HG03469 (cell line): Measurements from ENCODE around the gene TOB1.
"Not testable (repeated sequence)": the region's sequence is repeated elsewhere in the genome, so short reads cannot be mapped to it uniquely, and the experiment has no call there.

Source experiments
- ATAC-seq: cut with Tn5 transposase; IDR thresholded peaks from one replicate; pipeline ENCODE4 v1.9.1; 2021; ENCODE audit warnings: mild to moderate bottlenecking, moderate library complexity, moderate number of reproducible peaks; ENCODE audit not compliant: unreplicated experiment

The TOB1 gene

GRCh38 chr17:50899005-50899460 is 32.9 kb upstream of the TOB1 start:
- no peak for ATAC-seq

- ATAC-seq = no peak
These were observed 32.3 kb upstream of the TOB1 start for GRCh38 chr17:50898369-50899004.

GRCh38 chr17:50894513-50894912 is 28.4 kb upstream of the TOB1 start:
- ATAC-seq = not testable (repeated sequence)

GRCh38 chr17:50893183-50893993 is 27.2 kb upstream of the TOB1 start:
- ATAC-seq = no peak

DNA sequence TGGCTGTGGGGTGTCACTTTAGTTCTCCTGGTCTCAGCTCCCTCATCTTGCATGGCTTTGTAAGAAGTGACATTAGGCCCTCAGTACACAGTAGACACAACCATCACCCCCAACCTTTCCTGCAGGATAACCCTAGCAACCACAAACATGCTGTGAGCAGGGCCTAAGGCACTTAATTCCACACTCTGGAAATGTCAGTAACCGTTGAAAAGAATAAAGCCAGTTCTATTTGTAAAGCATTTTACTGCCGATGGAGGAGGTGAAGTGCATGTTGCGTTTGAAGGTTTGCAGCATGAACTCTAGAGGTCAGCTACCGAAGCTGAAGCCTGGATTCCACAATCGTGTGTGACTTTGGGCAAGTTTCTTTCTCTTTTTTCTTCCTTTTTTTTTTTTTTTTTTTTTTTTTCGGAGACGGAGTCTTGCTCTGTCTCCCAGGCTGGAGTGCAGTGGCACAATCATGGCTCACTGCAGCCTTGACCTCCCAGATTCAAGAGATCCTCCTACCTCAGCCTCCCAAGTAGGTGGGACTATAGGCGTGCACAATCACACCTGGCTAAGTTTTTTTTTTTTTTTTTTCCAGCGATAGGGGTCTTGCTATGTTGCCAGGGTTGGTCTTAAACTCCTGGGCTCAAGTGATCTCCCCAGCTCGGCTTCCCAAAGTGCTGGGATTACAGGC is 26.1 kb upstream of the TOB1 start:
- no peak for ATAC-seq

DNA sequence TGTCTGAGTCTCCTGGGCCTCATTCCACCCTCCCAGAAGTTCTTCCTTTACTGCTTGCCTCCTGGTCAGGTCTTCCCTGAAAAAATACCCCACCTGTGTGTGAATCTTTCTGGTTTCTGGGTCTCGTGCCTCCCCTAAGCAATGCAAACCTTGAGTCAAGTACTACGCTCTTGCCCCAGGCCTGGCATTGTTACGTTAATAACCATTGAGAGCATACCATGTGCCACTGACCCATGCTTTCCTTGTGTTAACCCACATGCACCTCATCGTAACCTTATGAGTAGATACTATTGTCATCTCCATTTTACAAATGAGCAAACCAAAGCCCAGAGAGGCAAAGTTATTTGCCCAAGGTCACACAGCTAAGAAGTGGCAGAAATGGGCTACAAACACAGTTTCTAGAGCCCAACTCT is 25.4 kb upstream of the TOB1 start:
- ATAC-seq = no peak

DNA sequence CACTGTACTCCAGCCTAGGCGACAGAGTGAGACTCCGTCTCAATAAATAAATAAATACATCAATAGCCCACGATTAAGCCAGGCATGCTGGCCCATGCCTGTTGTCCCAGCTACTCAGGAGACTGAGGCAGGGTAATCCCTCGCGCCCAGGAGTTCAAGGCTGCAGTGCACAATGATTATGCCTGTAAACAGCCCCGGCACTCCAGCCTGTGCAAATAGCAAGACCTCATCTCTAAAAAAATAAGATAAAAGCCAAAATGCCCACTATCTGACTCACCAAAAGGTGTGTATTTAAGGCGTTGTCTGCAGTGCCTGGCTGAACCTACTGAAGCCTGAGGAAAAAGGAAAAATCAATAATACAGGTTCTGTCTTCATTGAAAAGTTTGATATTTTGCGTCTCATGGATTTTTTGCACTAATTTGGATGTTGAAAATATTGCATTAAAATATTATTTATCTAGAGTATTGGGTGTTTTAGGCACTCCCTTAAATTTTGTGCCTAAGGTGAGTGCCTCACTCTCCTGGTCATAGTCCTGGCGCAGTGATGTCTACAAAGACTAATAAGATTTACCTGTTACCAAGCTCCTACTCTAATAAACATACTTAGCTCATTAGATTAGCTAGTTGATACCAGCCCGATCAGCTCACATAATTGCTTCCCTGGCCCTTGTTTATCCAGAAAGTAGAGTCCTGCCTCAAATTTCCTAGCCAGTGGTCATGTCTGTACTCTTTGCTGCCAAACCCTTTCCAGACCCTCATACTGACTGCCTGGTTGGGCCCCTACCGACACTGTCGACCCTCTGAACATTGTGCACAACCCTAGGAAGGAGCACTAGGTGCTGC is 24.7 kb upstream of the TOB1 start:
- ATAC-seq = no peak

DNA sequence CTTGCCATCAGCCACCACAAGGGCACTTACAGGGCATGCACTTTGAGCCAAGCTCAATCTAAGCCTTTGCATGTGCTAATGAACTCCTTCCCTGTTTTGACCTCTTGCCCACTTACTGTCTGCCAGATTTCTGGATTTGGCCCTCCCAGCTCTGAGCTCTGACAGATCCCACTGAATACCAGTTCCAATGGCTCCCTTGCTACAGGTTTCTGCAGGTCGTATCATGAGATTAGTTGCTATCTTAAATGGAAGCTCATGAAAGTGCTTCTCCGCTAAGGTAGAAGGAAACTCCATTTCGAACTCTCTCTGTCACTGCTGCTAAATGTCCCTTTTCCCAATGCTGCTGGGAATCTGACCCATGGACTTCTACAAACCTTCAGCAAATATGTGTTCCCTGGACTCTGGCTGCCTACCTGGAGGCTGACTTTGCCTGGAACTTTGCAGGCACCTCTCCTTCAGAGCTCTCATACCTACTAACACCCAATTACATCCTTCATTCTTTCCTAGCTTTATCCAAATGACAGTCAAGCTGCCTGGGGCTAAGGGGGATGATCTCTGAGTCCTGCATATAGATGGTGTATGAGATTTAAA is 23.5 kb upstream of the TOB1 start:
- ATAC-seq = no peak

- ATAC-seq = no peak
These were observed 21.6 kb upstream of the TOB1 start for GRCh38 chr17:50887705-50888245.

GRCh38 chr17:50884439-50885311 is 18.5 kb upstream of the TOB1 start:
- ATAC-seq = no peak

DNA sequence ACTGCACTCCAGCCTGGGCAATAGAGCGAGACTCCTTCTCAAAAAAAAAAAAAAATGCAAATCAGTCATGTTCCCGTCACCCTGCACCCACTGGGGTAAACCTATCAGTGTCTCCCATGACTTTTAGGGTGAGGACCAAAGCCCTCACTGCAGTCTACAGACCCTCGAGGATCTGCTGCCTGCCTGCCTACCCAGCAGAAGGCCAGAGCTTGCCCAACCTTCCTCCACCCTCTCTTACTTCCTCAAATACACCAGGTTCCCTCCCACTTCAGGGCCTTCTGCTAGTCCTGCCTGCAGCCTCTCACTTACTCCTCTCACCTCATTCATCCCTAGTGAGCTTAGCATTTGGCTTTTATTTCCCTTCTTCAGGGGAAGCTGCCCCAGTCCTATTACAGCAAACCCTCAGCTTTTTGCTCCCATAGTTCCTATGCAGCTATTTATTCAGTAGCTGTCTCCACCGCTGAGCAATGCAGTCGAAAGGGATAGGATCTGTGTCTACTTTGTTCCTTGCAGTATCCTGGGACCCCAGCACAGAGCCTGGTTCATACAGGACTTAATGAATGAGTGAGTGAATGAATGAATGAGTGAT is 17.8 kb upstream of the TOB1 start:
- ATAC-seq = no peak

- ATAC-seq = no peak
These were observed 16.7 kb upstream of the TOB1 start for GRCh38 chr17:50882851-50883250.

DNA sequence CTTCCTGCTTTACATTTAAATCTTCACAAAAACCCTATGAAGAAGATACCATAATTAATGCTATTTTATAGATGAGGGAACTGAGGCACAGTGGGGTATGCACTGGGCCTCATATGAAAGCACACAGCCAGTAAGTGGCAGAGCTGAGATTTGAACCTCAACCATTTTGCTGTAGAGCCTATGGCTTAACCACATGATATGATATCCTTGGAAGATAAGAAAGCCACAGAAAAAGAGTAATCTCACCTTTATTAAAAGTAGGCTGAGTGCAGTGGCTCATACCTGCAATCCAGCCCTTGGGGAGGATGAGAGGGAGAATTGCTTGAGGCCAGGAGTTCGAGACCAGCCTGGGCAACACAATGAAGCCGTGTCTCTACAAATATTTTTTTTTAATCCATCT is 15.0 kb upstream of the TOB1 start:
- no peak for ATAC-seq

GRCh38 chr17:50879086-50879485 is 12.9 kb upstream of the TOB1 start:
- no peak for ATAC-seq

GRCh38 chr17:50877838-50878237 is 11.7 kb upstream of the TOB1 start:
- ATAC-seq = no peak

DNA sequence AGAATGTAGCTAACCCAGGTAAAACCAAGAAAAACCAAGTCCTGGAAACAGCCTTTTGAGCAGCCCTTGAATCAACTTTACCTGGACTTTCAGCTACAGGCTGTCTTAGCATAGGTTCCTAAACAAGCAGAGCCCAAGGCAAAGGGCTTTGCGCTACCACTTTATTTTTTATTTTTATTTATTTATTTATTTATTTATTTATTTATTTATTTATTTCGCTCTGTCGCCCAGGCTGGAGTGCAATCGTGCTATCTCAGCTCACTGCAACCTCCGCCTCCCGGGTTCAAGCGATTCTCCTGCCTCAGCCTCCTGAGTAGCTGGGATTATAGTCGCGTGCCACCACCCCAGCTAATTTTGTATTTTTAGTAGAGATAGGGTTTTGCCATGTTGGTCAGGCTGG is 10.9 kb upstream of the TOB1 start:
- not testable (repeated sequence) for ATAC-seq

GRCh38 chr17:50875074-50875473 is 8.9 kb upstream of the TOB1 start:
- ATAC-seq = no peak

DNA sequence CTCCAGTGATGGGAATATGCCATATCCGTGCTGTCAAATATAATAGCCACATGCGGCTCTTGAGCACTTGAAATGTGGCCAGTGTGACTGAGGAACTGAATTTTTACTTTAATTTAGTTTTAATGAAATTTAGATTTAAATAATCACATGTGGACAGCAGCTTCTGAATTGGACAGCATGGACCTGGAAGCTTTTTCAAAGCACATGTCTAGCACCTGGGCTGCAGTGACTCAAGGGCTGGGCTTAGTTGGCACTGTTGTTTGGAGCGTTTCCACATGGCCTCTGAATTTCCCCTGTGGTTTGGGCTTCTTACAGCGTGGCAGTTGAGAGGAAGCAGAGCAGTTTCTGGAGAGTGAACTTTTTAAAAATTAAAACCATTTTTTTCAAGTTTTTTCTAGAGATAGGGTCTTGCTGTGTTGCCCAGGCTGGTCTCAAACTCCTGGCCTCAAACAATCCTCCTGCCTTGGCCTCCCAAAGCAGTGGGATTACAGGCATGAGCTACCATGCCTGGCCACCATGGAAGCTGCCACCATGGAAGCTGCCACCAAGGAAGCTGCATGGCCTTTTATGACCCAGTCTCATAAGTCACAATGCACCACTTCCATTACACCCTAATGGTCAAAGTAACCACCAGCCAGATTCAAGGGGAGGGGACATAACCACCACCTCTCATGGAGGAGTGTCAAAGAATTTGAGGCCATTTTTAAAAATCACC is 6.7 kb upstream of the TOB1 start:
- ATAC-seq = no peak
